CD4-positive, alpha-beta T cell treated with Interleukin-17A for 4 hours (primary cell): Measurements from ENCODE around the gene COLGALT1.

Experiments
- DNase-seq: peaks from one replicate; pipeline ENCODE4 v3.0.0-alpha.2; 2020; ENCODE audit warnings: mixed read lengths

Gene COLGALT1

GRCh38 chr19:17625043-17625442 is 69.6 kb downstream of the COLGALT1 start:
- DNase-seq = no peak

- no peak for DNase-seq
Observed at GRCh38 chr19:17625980-17626379, 70.5 kb downstream of the COLGALT1 start.

GRCh38 chr19:17626456-17627015 is 71.1 kb downstream of the COLGALT1 start:
- DNase-seq = no peak

- no peak for DNase-seq
Observed at GRCh38 chr19:17627161-17627560, 71.7 kb downstream of the COLGALT1 start.

GRCh38 chr19:17627921-17628320 is 72.5 kb downstream of the COLGALT1 start:
- DNase-seq = no peak

- DNase-seq = no peak
Observed at GRCh38 chr19:17629760-17630159, 74.3 kb downstream of the COLGALT1 start.

- no peak for DNase-seq
Observed at GRCh38 chr19:17632577-17632976, 77.1 kb downstream of the COLGALT1 start.
